Stimulated activated CD4-positive, alpha-beta T cell treated with anti-CD3 and anti-CD28 coated beads, Interleukin-12 subunit alpha, Interleukin-12 subunit beta, amount 100 ng/mL, for 48 hours (primary cell): ENCODE results near the gene RABGAP1L.
A peak's percentile ranks its signal among the peaks of the same experiment; 100 is the strongest.

ENCODE experiments used
- DNase-seq, 3 donors: peaks; one replicate each; pipeline ENCODE4 v3.0.0-alpha.2; 2020; ENCODE audit warnings: low read depth in 2 of 3, low spot score in 1 of 3

RABGAP1L gene

GRCh38 chr1:174912264-174912663 lies 752.9 kb downstream of the RABGAP1L start:
- peak; percentile 17 to 37 (median 19) for DNase-seq

DNA sequence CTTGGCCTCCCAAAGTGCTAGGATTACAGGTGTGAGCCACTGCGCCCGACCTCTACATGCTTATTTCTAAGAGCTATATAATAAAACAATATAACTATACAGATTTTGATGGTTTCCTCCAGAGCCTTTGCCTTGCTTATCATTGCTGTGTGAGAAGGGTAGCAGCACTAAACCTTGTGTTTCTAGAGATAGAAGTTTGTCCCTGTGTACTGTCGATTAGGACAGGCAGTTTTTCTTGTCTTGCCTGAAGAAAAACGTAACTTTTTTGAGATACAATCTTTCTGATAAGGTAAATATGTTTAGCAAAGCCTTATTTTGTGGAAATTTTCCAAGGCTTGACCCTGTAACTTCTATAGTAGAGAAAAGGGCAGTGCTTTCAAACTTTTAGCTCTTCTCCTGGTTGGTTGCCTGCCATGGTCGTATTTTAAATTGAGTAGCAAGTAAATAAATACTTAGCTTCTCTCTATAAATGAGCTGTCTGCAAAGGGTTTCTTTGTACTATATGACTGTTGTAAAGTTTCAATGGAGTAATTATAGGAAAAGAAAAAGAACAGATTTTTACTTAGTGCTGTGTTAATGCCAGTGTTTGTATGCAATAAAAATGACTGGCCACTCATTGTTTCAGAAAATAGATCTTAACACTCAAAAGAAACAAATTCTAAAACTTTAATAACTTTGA lies 754.0 kb downstream of the RABGAP1L start:
- no peak for DNase-seq

DNA sequence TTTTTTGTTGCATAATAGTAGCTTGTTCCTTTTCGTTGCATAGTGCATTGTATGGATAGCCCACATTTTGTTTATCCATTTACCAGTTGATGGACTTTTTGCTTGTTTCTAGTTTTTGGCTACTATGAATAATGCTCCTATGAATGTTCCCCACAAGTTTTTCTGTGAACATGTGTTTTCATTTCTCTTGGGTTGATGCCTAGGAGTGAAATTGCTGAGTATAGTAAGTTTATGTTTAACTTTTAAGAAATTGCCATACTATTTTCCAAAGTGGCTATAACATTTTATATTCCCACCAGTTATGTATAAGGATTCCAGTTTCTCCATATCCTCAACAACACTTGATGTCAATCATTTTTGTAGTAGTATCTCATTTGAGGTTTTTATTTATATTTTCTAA lies 755.7 kb downstream of the RABGAP1L start:
- no peak for DNase-seq

GRCh38 chr1:174916846-174917245 lies 757.5 kb downstream of the RABGAP1L start:
- no peak for DNase-seq

- no peak for DNase-seq
Observed at GRCh38 chr1:174920093-174920492, 760.8 kb downstream of the RABGAP1L start.

- no peak for DNase-seq
Observed at GRCh38 chr1:174922121-174922520, 762.8 kb downstream of the RABGAP1L start.

GRCh38 chr1:174923820-174924219 lies 764.5 kb downstream of the RABGAP1L start:
- DNase-seq, result no peak

DNA sequence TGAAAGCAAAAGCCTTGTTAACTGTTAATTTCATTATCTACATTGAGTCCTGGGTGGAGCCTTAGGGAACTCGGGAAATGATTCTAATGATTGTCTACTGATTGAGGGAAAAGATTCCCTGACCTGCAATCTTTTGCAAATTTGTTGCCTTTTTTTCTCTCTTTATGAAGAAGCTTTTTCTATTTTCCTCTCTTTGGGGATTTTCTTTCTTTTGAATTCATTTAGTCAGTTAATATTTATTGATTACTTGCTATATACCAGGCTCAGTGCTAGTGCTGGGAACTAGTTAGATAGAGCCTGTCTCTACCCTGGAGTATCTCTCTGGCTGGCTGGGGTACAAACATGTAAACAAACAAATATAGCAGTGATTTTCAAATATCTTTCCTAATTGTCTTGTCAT lies 769.2 kb downstream of the RABGAP1L start:
- DNase-seq, result no peak

GRCh38 chr1:174931214-174931613 lies 771.9 kb downstream of the RABGAP1L start:
- DNase-seq, result no peak

- DNase-seq, result no peak
Observed at GRCh38 chr1:174932587-174932986, 773.3 kb downstream of the RABGAP1L start.

DNA sequence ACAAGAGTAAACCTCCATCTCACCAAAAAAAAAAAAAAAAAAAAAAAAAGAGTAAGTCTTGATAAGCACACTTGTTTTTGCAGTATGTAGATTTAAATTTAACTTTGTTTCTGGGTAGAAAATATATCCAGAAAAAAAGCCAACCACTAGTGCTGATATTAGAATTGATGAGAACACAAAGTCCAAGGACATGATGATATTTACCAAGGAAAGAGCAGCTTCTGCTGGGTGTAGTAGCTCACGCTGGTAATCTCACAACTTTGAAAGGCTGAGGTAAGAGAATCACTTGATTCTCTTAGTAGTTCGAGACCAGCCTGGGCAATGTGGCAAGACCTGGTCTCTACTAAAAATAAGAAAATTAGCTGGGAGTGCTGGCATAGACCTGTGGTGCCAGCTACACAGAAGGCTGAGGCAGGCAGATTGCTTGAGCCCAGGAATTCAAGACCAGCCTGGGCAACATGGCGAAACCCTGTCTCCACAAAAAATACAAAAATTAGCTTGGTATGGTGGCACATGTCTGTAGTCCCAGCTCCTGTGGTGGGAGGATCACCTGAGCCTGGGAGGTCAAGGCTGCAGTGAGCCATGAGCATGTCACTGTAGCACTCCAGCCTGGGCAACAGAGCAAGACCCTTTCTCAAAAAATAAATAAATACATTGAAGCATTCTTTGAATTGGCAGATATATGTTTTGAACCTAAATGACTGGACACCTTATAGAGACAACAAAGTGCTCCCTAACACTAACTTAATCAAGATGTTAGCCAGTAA lies 776.8 kb downstream of the RABGAP1L start:
- DNase-seq, result no peak

- DNase-seq, result no peak
Observed at GRCh38 chr1:174938281-174939007, 779.1 kb downstream of the RABGAP1L start.

GRCh38 chr1:174939775-174940545 lies 780.6 kb downstream of the RABGAP1L start:
- no peak for DNase-seq

- no peak for DNase-seq
Observed at GRCh38 chr1:174940646-174941175, 781.4 kb downstream of the RABGAP1L start.

DNA sequence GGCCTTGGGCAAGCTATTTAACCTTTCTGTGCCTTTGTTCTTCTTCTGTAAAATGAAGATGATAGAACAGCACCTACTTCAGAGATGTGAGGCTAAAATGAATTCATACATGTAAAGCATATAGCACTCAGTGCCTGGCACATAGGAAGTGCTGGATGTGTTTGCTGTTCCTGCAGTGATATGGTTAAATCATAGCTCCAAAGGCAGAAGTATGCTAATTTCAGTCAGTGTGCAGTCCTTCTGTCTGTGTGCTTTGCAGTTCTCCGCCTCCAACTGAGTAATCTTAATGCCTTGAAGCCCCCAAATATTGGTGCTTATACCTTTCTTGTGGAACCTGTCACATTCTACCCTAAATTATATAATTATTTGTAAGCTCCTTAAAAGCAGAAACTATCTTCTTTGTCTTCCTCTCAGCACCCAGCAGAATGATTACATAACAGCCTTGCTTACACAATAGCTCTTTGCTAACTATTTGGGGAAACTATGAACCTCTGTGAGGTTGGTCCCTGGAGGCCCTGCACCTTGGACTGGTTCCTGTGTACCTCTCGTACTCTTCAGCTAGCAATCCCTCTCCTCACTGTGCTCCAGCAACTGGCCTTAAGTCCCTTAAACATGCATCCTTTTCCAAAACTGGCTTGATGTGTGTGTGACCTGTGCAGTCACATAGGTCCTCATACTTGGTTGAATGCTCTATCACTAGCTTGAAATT lies 783.4 kb downstream of the RABGAP1L start:
- no peak for DNase-seq

GRCh38 chr1:174946031-174946430 lies 786.7 kb downstream of the RABGAP1L start:
- no peak for DNase-seq

GRCh38 chr1:174949061-174949460 lies 789.7 kb downstream of the RABGAP1L start:
- DNase-seq, result no peak

DNA sequence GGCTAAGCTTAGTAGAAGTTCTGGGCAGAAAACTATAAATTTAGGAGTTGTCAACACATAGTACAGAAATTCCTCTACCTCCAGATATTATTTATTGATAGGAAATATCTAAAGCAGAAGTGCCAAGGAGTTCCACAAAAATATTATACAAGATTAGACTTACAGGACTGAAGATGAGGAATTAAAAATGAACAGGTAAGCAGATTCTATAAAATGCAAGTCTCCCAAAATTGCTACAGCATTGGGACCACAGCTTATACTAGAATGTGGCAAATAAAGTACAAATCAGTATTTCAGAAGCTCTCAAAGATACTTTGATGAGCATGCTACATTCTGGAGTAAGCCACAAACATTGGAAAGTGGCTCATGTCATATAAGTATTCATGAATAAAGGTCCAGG lies 790.3 kb downstream of the RABGAP1L start:
- DNase-seq, result no peak

GRCh38 chr1:174953285-174954072 lies 794.2 kb downstream of the RABGAP1L start:
- DNase-seq, result no peak

GRCh38 chr1:174954073-174954460 lies 794.7 kb downstream of the RABGAP1L start:
- no peak for DNase-seq
